T-helper 2 cell (primary cell): ENCODE measurements around the gene DST.

ENCODE experiments used
- DNase-seq, 5 experiments: peaks; one replicate each; pipeline versions ENCODE4 v3.0.0 to v3.0.0-alpha.2; 2012 to 2022

DST gene

GRCh38 chr6:56479381-56479780 lies 163.3 kb downstream of the DST start:
- DNase-seq, result no peak

DNA sequence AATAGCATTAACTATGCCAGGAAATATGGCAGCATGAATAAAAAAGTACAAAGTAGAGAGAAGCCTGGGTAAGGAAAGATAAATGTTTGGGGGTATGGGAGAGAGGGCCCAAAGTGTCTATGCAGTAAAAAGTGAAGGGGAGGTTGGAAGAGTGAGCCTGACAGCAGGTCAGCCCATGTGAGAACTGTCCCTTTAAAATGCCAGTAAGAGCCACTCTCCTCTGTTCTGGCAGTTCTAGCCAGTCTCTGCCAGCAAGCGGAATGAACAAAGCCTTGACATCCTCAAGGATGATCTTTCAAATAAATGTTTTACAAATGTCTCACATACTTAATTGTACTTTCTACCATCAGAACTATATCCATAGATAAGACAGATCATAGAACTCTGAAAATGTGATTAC lies 164.5 kb downstream of the DST start:
- DNase-seq, result no peak

- DNase-seq, result no peak
Measured at GRCh38 chr6:56477241-56477640, 165.4 kb downstream of the DST start.

DNA sequence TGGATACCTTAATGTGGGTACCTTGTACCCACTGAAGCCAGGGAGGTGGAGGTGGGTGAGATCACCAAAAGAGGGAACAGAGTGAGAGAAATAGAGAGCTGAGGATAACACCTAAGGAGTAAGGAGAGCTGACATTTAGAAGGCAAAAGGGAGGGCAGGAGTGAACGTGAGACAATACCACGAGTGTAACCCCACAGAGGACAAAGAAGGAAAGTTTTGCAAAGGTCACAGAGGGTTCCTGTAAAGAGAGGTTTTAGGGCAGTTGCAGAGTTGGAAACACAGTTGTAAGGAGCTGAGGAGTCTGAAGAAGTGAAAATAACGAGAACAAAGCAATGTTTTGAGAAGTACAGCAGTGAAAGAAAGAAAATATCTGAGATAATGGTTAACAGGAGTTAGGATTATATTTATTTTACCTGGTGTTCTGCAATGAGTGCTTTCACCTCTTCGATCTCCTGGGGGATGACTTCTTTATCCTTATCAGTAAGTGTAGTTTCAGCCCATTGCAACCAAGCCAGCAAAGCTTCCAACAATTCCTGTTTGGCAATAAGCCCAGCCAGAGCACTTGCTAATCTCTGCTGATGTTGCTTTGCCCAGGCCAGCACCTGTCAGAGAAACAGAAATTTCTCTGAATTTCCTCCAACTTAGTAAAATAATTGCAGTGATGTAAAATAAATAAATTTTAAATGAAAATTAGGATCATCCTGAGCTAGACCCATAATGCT lies 166.8 kb downstream of the DST start:
- no peak for DNase-seq

GRCh38 chr6:56474532-56474931 lies 168.2 kb downstream of the DST start:
- DNase-seq, result no peak

GRCh38 chr6:56463443-56463842 lies 179.2 kb downstream of the DST start:
- DNase-seq, result no peak

DNA sequence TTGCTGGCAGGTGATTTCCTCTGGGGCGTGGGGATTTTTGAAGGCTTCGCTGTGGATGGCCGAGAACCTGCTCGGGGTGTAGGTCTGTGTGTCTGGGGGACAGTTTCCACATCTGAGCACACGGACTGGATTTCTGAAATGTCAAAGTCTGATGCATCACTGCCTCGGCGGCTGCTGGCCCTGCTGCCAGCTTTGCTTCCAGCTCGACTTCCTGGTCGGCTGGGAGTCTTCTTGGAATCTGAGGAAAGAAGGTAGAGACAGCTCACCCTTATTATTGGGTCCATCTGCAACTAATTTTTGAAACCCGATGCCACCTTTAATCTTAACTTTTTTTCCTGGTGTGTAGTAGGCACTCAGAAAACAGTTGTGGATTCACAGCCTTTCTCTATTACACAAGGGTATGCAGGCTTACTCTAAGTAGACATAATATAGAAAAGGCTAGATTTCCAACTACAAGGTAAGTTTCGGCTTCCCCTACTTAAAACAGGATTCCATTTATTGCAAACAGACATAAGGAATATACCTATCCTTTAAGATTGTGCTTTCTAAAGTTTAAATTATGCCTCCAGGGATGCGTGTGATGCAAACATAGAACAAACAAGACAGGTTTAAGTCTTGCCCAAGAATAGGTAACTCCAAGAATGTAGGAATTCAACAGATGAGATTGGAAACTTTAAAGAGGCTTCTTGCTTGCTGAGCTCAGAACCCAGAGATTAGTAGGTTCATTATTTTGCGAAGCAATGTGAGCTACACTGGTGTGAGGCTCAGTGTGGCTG lies 183.5 kb downstream of the DST start:
- no peak for DNase-seq

DNA sequence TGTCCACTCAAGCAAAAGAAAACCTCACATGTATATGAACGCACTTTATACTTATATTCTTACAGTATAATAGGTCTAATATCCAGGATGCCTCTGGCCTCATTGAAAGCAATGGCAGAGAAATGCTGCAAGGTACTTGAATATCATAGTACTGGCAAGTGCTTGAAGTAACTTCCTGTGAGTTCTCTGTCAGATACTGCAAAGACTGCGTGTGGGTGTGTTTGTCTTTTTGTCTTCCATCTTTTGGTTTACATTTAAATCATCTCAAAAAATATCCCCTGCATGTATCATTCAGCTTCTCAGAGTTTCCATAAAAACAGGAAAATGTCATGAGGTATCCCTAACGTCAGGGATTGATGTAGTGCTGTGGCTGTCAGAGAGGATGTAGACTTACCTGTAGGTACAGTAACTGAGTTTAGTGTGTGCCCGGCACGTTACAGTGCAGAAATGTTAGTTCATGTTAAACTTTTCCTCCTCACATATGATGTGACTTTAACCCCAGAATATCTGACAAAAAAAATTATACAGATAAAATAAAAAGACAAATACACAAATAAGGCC lies 184.3 kb downstream of the DST start:
- no peak for DNase-seq

DNA sequence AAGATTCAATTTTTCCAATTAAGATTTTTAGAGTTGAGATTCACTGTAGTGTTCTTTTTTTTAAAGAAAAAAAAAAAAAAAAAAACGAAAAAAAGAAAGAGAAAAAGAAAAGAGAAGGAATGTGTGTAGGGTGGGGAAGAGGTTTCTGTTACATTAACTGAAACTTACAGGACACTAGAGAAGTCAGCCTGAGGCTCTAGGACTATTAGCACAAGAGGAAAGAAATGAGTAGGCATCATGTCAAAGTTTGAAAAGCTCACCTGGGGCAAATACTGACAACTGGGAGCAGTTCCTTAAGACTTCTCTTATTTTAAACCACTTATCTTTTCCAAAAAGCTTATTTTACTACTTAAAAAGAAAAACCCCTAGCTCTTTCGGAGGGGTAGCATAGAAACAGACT lies 185.9 kb downstream of the DST start:
- no peak for DNase-seq

DNA sequence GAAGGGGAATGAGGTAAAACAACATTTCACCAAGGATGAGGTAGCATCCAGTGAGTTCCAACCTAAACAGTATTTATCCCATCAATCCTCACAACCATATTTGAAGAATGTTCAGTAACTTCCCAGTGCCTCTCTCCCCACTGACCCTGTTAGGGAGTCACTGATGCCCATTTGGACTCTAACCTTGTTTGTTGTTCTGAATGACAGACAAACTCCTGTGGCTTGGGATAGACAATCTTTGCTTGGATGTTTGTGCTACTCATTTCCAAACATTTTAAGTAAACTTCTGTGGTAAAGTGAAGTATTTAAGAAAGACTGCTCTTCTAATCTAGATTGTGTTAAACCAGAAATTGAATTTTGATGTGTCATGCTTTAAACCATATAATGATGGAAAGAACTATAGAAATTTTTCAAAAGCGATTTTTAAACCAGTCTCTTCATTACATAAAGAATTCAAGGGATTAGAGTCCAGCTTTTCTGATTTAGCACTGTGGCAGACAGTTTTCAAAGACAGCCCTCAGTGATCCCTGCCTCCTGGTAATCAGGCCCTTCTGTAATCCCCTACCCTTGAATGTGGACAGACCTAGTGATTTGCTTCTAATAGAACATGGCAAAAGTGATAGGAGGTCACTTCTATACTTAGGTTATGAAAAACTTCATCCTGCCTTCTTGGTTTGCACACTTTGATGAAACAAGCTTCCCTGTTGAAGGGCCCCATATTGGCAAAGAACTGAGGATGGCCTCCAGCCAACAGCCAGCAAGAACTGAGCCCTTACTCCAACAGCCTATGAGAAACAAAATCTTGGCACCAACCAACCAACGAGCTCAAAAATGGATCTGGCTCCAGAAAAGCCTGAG lies 191.6 kb downstream of the DST start:
- no peak for DNase-seq

DNA sequence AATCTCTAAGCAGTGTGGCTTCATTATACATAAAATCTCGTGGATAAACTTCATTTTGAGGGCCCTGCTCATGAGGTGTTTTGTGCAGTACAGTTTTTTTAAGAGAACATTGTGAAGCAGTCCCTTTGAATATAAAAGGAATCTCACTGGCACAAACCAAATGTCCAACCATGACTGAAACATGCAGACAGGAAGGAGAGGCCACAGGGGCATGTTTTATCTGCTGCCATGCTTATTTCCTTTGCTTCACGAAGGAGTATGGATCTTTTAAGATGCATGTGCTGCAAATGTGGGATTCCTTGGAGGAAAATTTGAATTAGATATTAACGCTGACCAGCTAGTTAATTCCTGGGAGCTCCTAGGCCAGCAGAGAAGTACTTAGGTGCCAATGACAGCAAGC lies 192.3 kb downstream of the DST start:
- DNase-seq, result no peak

- no peak for DNase-seq
Measured at GRCh38 chr6:56448046-56448445, 194.6 kb downstream of the DST start.

DNA sequence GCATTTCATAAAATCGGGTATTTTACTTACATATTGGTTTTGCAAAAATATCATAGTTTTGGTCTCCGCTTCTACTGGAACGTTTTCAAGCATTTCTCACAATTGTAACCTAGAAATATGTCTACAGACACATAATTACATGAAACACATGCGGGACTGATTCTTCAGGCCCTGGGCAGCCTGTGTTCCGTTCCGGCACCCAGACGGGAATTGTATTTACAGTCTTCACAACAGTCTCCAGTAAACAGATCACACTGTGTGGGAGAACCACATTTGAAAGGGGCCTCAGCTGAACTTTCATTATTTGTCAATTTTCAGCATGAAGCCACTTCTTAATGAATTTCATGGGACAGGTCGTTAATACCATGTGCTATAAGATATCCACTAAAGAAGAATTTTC lies 196.9 kb downstream of the DST start:
- no peak for DNase-seq

DNA sequence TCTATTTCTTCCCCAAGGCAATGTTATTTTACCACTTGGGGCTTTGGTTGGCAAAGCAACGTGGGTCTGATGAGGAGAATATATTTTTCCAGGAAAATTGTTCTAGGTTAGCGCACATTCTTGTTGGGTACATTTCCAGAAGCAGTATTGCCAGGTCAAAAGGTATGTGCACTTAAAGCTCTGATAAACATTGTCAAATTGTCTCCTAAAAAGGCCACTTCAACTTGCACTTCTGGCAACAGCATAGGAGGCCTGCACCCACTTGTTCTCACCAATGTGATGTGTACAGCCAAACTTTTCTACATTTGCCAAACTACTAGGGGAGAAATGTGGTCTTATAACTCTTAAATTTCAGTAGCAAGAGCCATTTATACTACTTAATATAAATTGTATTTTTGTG lies 197.8 kb downstream of the DST start:
- no peak for DNase-seq

DNA sequence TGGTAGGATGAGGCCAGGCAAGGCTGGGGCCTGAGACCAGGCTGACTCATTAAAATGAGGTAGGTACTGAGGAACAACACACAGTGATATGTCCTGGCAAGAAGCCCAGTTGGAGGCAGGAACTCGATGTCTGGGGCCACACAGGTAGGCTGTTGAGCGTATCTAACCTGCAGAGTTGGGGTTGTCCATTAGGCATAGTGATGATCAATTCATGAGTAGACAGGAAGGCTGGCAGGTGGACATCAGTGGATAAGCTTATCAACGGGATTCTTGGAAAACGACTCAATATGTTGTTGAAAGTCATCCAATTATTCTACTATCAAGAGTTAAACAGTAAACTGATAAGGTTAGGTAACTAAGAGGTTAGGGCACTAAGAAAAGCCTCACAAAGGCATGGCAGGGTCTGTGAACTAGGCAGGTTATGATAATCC lies 202.1 kb downstream of the DST start:
- DNase-seq, result no peak

GRCh38 chr6:56437171-56437900 lies 205.4 kb downstream of the DST start:
- no peak for DNase-seq

- no peak for DNase-seq
Measured at GRCh38 chr6:56435754-56436153, 206.9 kb downstream of the DST start.

- no peak for DNase-seq
Measured at GRCh38 chr6:56435326-56435725, 207.4 kb downstream of the DST start.

GRCh38 chr6:56434606-56435005 lies 208.1 kb downstream of the DST start:
- DNase-seq, result no peak

DNA sequence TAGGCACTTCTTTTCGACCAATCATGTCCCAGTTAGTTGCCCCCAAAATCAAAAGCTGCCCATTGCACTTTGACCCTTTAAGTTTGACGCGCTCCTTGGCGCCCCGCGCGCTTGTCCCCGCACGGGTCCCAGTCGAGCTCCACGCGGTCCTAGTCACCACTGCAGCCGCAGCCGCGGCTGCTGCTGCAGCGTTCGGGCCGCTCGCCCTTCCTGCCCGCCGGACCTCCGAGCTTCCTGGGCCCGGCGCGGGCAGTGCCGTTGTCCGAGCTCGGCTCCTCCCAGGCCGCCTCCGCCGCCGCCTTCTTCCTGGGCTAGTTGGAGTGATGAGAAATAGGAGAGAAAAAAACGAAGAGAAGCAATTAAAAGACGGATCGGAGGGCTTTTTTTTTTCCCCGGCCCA lies 209.6 kb downstream of the DST start:
- DNase-seq, result no peak

DNA sequence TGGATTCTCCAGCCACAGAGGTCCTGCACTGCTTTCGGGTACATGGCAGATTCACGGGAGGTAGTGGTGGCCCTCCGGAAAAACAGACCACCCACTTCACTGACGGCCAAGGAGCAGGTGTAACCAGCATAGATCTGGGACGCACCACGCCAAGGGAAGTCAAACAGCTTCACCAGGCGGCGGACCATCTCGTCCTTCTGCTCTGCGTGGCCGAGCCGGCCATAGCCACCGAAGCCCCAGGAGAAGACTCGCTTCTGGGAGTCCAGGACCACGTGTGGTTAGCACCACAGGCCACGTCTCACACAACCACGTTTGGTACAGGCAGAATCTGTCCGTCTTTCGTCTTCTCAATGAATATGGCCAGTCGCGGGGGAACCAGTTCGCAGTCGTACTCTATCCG lies 210.5 kb downstream of the DST start:
- no peak for DNase-seq
